K562 (cell line): ENCODE measurements around the gene NAT14. TPM values are rescaled to one million over a fixed set of nuclear protein-coding genes. Genes with fewer than 3 reads are reported as not detected.

Source experiments
- BCOR ChIP-seq: fragments of 450-650 bp; IDR thresholded peaks from 2 replicates; pipeline ENCODE4 v1.6.1; 2016
- CBX3 ChIP-seq, 2 experiments: IDR thresholded peaks; 1 replicate in 1 of 2; 2 replicates in 1 of 2; pipeline ENCODE4 v1.6.1; 2012; ENCODE audit warnings: inconsistent platforms in 2 of 2, low read length in 2 of 2, borderline replicate concordance in 1 of 2, control low read depth in 1 of 2
- CTBP1 ChIP-seq: fragments of 450-650 bp; IDR thresholded peaks from 2 replicates; pipeline ENCODE4 v1.6.1; 2016; ENCODE audit warnings: borderline replicate concordance
- HNRNPH1 ChIP-seq: fragments of 200-400 bp; formaldehyde crosslinking; optimal IDR thresholded peaks from 2 replicates; pipeline ENCODE3; 2017; ENCODE audit warnings: low read depth, mild to moderate bottlenecking, low read length, moderate library complexity
- HNRNPK ChIP-seq: fragments of 200-400 bp; formaldehyde crosslinking; IDR thresholded peaks from one replicate; pipeline ENCODE4 v1.6.1; 2018; ENCODE audit warnings: mild to moderate bottlenecking, low read depth, low read length; ENCODE audit not compliant: poor library complexity, severe bottlenecking
- L3MBTL2 ChIP-seq: fragments of 450-650 bp; IDR thresholded peaks from 2 replicates; pipeline ENCODE4 v1.6.1; 2016; ENCODE audit warnings: mild to moderate bottlenecking, moderate library complexity
- LEF1 ChIP-seq: fragments of 450-650 bp; IDR thresholded peaks from 2 replicates; pipeline ENCODE4 v1.6.1; 2016; ENCODE audit warnings: mild to moderate bottlenecking
- MEIS2 ChIP-seq: fragments of 450-650 bp; IDR thresholded peaks from 2 replicates; pipeline ENCODE4 v1.6.1; 2014; ENCODE audit warnings: mild to moderate bottlenecking; ENCODE audit not compliant: partially characterized antibody
- RCOR1 ChIP-seq, 2 experiments: IDR thresholded peaks; 2 replicates each; pipeline ENCODE4 v1.6.1; 2012; ENCODE audit warnings: low read depth in 2 of 2, low read length in 2 of 2, borderline replicate concordance in 1 of 2, improper control_type of control experiment in 1 of 2
- SMC3 ChIP-seq: conservative IDR thresholded peaks from 2 replicates; pipeline ENCODE4 v1.6.1; 2011; ENCODE audit warnings: low read depth, low read length, improper control_type of control experiment; ENCODE audit not compliant: insufficient read depth
- ZBTB11 ChIP-seq, 3 experiments: fragments of 200-800 bp in 1 of 3; fragments of 250-450 bp in 1 of 3; fragments of 450-650 bp in 1 of 3; sonication (Bioruptor Pico) in 1 of 3; sonication (Bioruptor generic) in 1 of 3; formaldehyde crosslinking in 1 of 3; IDR thresholded peaks; 2 replicates each; pipeline versions ENCODE4 v1.6.1 to v1.8.0; 2016 to 2022; ENCODE audit warnings: mild to moderate bottlenecking in 2 of 3, missing genetic modification characterization in 2 of 3, missing compliant biosample characterization in 1 of 3, moderate library complexity in 1 of 3
- ZNF717 ChIP-seq: fragments of 250-450 bp; sonication (Bioruptor Pico); IDR thresholded peaks from 2 replicates; pipeline ENCODE4 v1.5.0; 2021
- polyA plus RNA-seq, 8 experiments: library from polyadenylated mRNA; depleted of rRNA in 4 of 8; stranded (reverse) in 5 of 8; unstranded in 3 of 8; fragments of >200 nt; fragmentation: Nextera tagmentation in 2 of 8; fragmentation: Illumina TruSeq in 1 of 8; extraction: Ambion mirVana in 2 of 8; extraction: Trizol in 1 of 8; gene quantifications; 2 replicates each; pipeline versions ENCODE4 v1.2.1 to v1.2.3, GENCODE V29; 2011 to 2014; ENCODE audit warnings: inconsistent platforms in 1 of 8, missing spikeins in 1 of 8
- total RNA-seq, 7 experiments: library from RNA; depleted of rRNA in 6 of 7; stranded (reverse); fragments of >200 nt in 6 of 7; fragmentation: Illumina TruSeq in 2 of 7; extraction: Trizol in 2 of 7; gene quantifications; 2 replicates each; pipeline versions ENCODE4 v1.2.1 to v1.2.3, GENCODE V29; 2011 to 2021; ENCODE audit warnings: low replicate concordance in 1 of 7
- TF ChIP-seq, protein P1 (sequence below): sonication (generic); formaldehyde crosslinking; IDR thresholded peaks from 2 replicates; pipeline ENCODE4 v1.8.0; 2022; ENCODE audit warnings: mild to moderate bottlenecking, low read depth, missing genetic modification reagents
- TF ChIP-seq, protein P2 (sequence below): fragments of 450-650 bp; IDR thresholded peaks from 2 replicates; pipeline ENCODE4 v1.6.1; 2017; ENCODE audit warnings: antibody characterized with exemption, mild to moderate bottlenecking

Gene NAT14
- total and polyA plus RNA-seq, 9 of the 15 experiments (the other 6 are each of a cell fraction or from before 2014, with no cell fraction given), result 2.4 to 77.0 (median 26.7) TPM

DNA sequence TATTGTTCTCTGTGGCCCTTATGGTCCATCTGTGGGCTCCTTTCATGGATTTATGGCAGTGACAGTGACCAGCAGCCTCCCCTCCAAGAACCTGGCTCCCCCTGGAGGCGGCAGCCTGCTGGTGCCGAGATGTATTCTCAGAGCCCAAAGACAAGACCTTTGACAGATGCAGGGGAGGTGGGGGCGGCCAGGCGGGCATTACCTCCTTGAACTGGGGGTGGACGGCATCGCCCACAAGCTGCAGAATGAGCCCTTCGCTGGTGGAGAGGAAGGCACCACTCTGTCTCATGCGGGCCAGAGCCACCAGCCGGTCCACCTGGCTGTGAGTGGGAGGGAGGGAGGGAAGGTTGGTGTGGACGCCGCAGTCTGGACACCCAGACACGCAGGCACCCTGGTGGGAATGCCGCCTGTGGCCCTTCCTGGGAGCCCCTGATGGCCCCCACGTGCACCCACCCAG lies 30.2 kb upstream of the NAT14 start (continued):
- TF ChIP-seq SMC3 (peak; percentile 65), BCOR (no peak), L3MBTL2 (no peak), CBX3 (IDR thresholded peaks at IDR 0.05; ENCODE audit: borderline replicate concordance in 1 of 2, low read length in 2 of 2) (0 out of 3 replicates have a peak, but pooled peaks of 1 of the 2 experiments have one; percentile 15), MEIS2 (peak; percentile 57), CTBP1 (0 out of 2 replicates have a peak, but pooled peaks have one; percentile 19), ZBTB11 (CRISPR knock-in tag; IDR thresholded peaks at IDR 0.05) (no peak), LEF1 (no peak), HNRNPK (no peak), RCOR1 (IDR thresholded peaks at IDR 0.05; ENCODE audit: borderline replicate concordance in 1 of 2, low read depth in 2 of 2, low read length in 2 of 2) (peak in 1 of 2 experiments; percentile 9; a peak in 1 of 4 replicates), HNRNPH1 (no peak), ZNF717 (CRISPR knock-in tag) (no peak)
- TF ChIP-seq, protein P1, sequence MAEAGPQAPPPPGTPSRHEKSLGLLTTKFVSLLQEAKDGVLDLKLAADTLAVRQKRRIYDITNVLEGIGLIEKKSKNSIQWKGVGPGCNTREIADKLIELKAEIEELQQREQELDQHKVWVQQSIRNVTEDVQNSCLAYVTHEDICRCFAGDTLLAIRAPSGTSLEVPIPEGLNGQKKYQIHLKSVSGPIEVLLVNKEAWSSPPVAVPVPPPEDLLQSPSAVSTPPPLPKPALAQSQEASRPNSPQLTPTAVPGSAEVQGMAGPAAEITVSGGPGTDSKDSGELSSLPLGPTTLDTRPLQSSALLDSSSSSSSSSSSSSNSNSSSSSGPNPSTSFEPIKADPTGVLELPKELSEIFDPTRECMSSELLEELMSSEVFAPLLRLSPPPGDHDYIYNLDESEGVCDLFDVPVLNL (CRISPR knock-in tag), result no peak
- TF ChIP-seq, protein P2, sequence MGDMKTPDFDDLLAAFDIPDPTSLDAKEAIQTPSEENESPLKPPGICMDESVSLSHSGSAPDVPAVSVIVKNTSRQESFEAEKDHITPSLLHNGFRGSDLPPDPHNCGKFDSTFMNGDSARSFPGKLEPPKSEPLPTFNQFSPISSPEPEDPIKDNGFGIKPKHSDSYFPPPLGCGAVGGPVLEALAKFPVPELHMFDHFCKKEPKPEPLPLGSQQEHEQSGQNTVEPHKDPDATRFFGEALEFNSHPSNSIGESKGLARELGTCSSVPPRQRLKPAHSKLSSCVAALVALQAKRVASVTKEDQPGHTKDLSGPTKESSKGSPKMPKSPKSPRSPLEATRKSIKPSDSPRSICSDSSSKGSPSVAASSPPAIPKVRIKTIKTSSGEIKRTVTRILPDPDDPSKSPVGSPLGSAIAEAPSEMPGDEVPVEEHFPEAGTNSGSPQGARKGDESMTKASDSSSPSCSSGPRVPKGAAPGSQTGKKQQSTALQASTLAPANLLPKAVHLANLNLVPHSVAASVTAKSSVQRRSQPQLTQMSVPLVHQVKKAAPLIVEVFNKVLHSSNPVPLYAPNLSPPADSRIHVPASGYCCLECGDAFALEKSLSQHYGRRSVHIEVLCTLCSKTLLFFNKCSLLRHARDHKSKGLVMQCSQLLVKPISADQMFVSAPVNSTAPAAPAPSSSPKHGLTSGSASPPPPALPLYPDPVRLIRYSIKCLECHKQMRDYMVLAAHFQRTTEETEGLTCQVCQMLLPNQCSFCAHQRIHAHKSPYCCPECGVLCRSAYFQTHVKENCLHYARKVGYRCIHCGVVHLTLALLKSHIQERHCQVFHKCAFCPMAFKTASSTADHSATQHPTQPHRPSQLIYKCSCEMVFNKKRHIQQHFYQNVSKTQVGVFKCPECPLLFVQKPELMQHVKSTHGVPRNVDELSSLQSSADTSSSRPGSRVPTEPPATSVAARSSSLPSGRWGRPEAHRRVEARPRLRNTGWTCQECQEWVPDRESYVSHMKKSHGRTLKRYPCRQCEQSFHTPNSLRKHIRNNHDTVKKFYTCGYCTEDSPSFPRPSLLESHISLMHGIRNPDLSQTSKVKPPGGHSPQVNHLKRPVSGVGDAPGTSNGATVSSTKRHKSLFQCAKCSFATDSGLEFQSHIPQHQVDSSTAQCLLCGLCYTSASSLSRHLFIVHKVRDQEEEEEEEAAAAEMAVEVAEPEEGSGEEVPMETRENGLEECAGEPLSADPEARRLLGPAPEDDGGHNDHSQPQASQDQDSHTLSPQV, result no peak
